K562 (cell line): Measurements from ENCODE around the gene CD19. TPM values are rescaled to one million over a fixed set of nuclear protein-coding genes. Genes with fewer than 3 reads are reported as not detected.
A peak's percentile ranks its signal among the peaks of the same experiment; 100 is the strongest.

Source experiments
- ASH1L ChIP-seq: fragments of 450-650 bp; IDR thresholded peaks from 2 replicates; pipeline ENCODE4 v1.6.1; 2018; ENCODE audit warnings: borderline replicate concordance, mild to moderate bottlenecking, low read depth; ENCODE audit not compliant: partially characterized antibody
- ATF7 ChIP-seq: fragments of 450-650 bp; IDR thresholded peaks from 2 replicates; pipeline ENCODE4 v1.7.1; 2014; ENCODE audit warnings: mild to moderate bottlenecking, moderate library complexity
- CBX2 ChIP-seq: fragments of 200-600 bp; sonication (generic); IDR thresholded peaks from one replicate; pipeline ENCODE4 v1.6.1; 2012; ENCODE audit warnings: mild to moderate bottlenecking, low read length, inconsistent platforms; ENCODE audit not compliant: insufficient read depth, poor library complexity, severe bottlenecking
- CBX8 ChIP-seq: fragments of 200-600 bp; sonication (generic); IDR thresholded peaks from 2 replicates; pipeline ENCODE4 v1.6.1; 2012; ENCODE audit warnings: borderline replicate concordance, mixed run types, low read depth, mild to moderate bottlenecking, moderate library complexity, mixed read lengths, low read length, control low read depth, inconsistent platforms; ENCODE audit not compliant: poor library complexity, severe bottlenecking; ENCODE audit errors: extremely low read depth
- CC2D1A ChIP-seq: fragments of 450-650 bp; IDR thresholded peaks from 2 replicates; pipeline ENCODE4 v1.6.1; 2017; ENCODE audit warnings: mild to moderate bottlenecking
- ELK1 ChIP-seq: sonication (generic); formaldehyde crosslinking; IDR thresholded peaks from 2 replicates; pipeline ENCODE4 v1.8.1; 2022; ENCODE audit warnings: missing genetic modification reagents
- EP400 ChIP-seq: fragments of 450-650 bp; IDR thresholded peaks from 2 replicates; pipeline ENCODE4 v1.6.1; 2017; ENCODE audit warnings: antibody characterized with exemption, mild to moderate bottlenecking, moderate library complexity
- FOS ChIP-seq: IDR thresholded peaks from 3 replicates; pipeline ENCODE4 v1.6.1; 2011; ENCODE audit not compliant: insufficient read length; ENCODE audit errors: extremely low read depth
- FOXJ3 ChIP-seq: sonication (generic); formaldehyde crosslinking; IDR thresholded peaks from 2 replicates; pipeline ENCODE4 v1.4.0; 2020; ENCODE audit warnings: mild to moderate bottlenecking, missing genetic modification reagents
- FOXP4 ChIP-seq: sonication (generic); formaldehyde crosslinking; IDR thresholded peaks from 2 replicates; pipeline ENCODE4 v1.8.0; 2022; ENCODE audit warnings: mild to moderate bottlenecking, missing genetic modification reagents, borderline replicate concordance
- LCOR ChIP-seq: sonication (generic); formaldehyde crosslinking; IDR thresholded peaks from 2 replicates; pipeline ENCODE4 v1.8.0; 2022; ENCODE audit warnings: mild to moderate bottlenecking, missing genetic modification reagents
- NBN ChIP-seq: fragments of 450-650 bp; IDR thresholded peaks from 2 replicates; pipeline ENCODE4 v1.6.1; 2016; ENCODE audit warnings: low read depth, mild to moderate bottlenecking
- SOX6 ChIP-seq: fragments of 450-650 bp; IDR thresholded peaks from 2 replicates; pipeline ENCODE4 v1.6.1; 2014; ENCODE audit warnings: mild to moderate bottlenecking
- SREBF2 ChIP-seq: sonication (generic); formaldehyde crosslinking; IDR thresholded peaks from 2 replicates; pipeline ENCODE4 v1.4.0; 2020; ENCODE audit warnings: mild to moderate bottlenecking, missing genetic modification reagents
- SUPT5H ChIP-seq: fragments of 450-650 bp; IDR thresholded peaks from 2 replicates; pipeline ENCODE4 v1.6.1; 2016
- ZNF23 ChIP-seq: fragments of 250-450 bp; sonication (Bioruptor Pico); IDR thresholded peaks from 2 replicates; pipeline ENCODE4 v1.4.0; 2020; ENCODE audit warnings: mild to moderate bottlenecking
- ZNF318 ChIP-seq, 2 experiments: fragments of 450-650 bp; IDR thresholded peaks; 2 replicates each; pipeline ENCODE4 v1.6.1; 2016; ENCODE audit warnings: mild to moderate bottlenecking in 2 of 2, borderline replicate concordance in 1 of 2, low read depth in 1 of 2, moderate library complexity in 1 of 2
- polyA plus RNA-seq, 8 experiments: library from polyadenylated mRNA; depleted of rRNA in 4 of 8; stranded (reverse) in 5 of 8; unstranded in 3 of 8; fragments of >200 nt; fragmentation: Nextera tagmentation in 2 of 8; fragmentation: Illumina TruSeq in 1 of 8; extraction: Ambion mirVana in 2 of 8; extraction: Trizol in 1 of 8; gene quantifications; 2 replicates each; pipeline versions ENCODE4 v1.2.1 to v1.2.3, GENCODE V29; 2011 to 2014; ENCODE audit warnings: inconsistent platforms in 1 of 8, missing spikeins in 1 of 8
- total RNA-seq, 7 experiments: library from RNA; depleted of rRNA in 6 of 7; stranded (reverse); fragments of >200 nt in 6 of 7; fragmentation: Illumina TruSeq in 2 of 7; extraction: Trizol in 2 of 7; gene quantifications; 2 replicates each; pipeline versions ENCODE4 v1.2.1 to v1.2.3, GENCODE V29; 2011 to 2021; ENCODE audit warnings: low replicate concordance in 1 of 7

The CD19 gene
- total and polyA plus RNA-seq, 9 of the 15 experiments (the other 6 are each of a cell fraction or from before 2014, with no cell fraction given) = 0.27 to 3.7 (median 2.0) TPM; not detected in 1

- TF ChIP-seq FOXJ3 (CRISPR knock-in tag) = no peak
- TF ChIP-seq SUPT5H = peak; percentile 88
- TF ChIP-seq SREBF2 = no peak
- TF ChIP-seq CBX8 = no peak
- no peak for TF ChIP-seq ZNF318 (IDR thresholded peaks at IDR 0.05; ENCODE audit: borderline replicate concordance in 1 of 2, low read depth in 1 of 2)
- no peak for TF ChIP-seq ELK1 (CRISPR knock-in tag)
- TF ChIP-seq EP400 = peak; percentile 85
- TF ChIP-seq SOX6 = no peak
- TF ChIP-seq NBN = no peak
- no peak for TF ChIP-seq LCOR (CRISPR knock-in tag)
- TF ChIP-seq CC2D1A = no peak
- no peak for TF ChIP-seq CBX2
- TF ChIP-seq FOXP4 (CRISPR knock-in tag) = 0 out of 2 replicates have a peak, but pooled peaks have one; percentile 38
- TF ChIP-seq ZNF23 = no peak
- peak; percentile 95 for TF ChIP-seq FOS
- peak; percentile 87 for TF ChIP-seq ATF7
- peak; percentile 96 for TF ChIP-seq ASH1L
Observed at GRCh38 chr16:28950648-28951409, 19.1 kb downstream of the CD19 start, which contains the start of gene NFATC2IP (continued).
